ENCODE data around the gene ATE1. TPM values are rescaled to one million over a fixed set of nuclear protein-coding genes. Genes with fewer than 3 reads are reported as not detected.

ATE1 gene
- total and polyA plus RNA-seq, 2 donors (not counting 3 experiments of a cell fraction or from before 2014, with no cell fraction given): 8.7 to 27.1 TPM

- FAIRE-seq (no peak), DNase-seq (ENCODE audit: low read depth, low spot score) (no peak)
- H3K27ac ChIP-seq (ENCODE audit: insufficient read depth, low read depth, low read length): no peak overlapping the region
- peaks cover 18% of the 10 kb centered on the region for H3K4me1 ChIP-seq (ENCODE audit: control insufficient read depth, extremely low read depth, insufficient read depth, low read length)
- no peaks in the 10 kb centered on the region for H3K79me2 ChIP-seq (ENCODE audit: control insufficient read depth, insufficient read depth, low read length)
- no peaks in the 10 kb centered on the region for H3K36me3 ChIP-seq (ENCODE audit: control insufficient read depth in 2 of 2, extremely low read depth in 1 of 2, insufficient read depth in 2 of 2, low read length in 2 of 2)
- no peak overlapping the region for H3K9ac ChIP-seq (replicated peaks; ENCODE audit: extremely low read depth, insufficient read depth, low read length)
- no peak overlapping the region for H3K4me2 ChIP-seq (ENCODE audit: insufficient read depth, low read length)
- no TSS peak for BruUV-seq (replicated peaks)
- dilution Hi-C loops (cut with MboI; ENCODE audit: extremely low pct_ligation_motif_present, low sequenced_read_pairs): no loop called here
- H2AFZ ChIP-seq (ENCODE audit: low read depth, low read length): no peak overlapping the region
- H3K4me3 ChIP-seq (replicated peaks in 1 of 3; ENCODE audit: insufficient read depth in 1 of 3, low read depth in 1 of 3, low read length in 3 of 3): no peak overlapping the region
- ChIA-PET POLR2A (no interaction called here), CTCF (no interaction called here)
- no peaks in the 10 kb centered on the region for H4K20me1 ChIP-seq (replicated peaks; ENCODE audit: control insufficient read depth, extremely low read depth, insufficient read depth, low read length)
- no peaks in the 10 kb centered on the region for H3K9me1 ChIP-seq (replicated peaks; ENCODE audit: control insufficient read depth, extremely low read depth, insufficient read depth, low read length)
- H3K9me3 ChIP-seq (replicated peaks; ENCODE audit: control insufficient read depth, insufficient read depth, low read length): no peaks in the 10 kb centered on the region
- TF ChIP-seq POLR2A (IDR thresholded peaks at IDR 0.05; ENCODE audit: low read depth, low read length): no peak
- no peak for TF ChIP-seq GATA2 (IDR thresholded peaks at IDR 0.05; ENCODE audit: insufficient read depth, insufficient read length, low read depth, low read length)
- TF ChIP-seq CTCF (IDR thresholded peaks at IDR 0.05; ENCODE audit: extremely low read depth in 1 of 2, insufficient read depth in 1 of 2, low read depth in 1 of 2, low read length in 2 of 2): no peak
- TF ChIP-seq EZH2 (IDR thresholded peaks at IDR 0.05; ENCODE audit: borderline replicate concordance, low read depth, low read length, severe bottlenecking): no peak
- no peak for TF ChIP-seq MYC (IDR thresholded peaks at IDR 0.05; ENCODE audit: low read depth, low read length)
- TF ChIP-seq JUN (IDR thresholded peaks at IDR 0.05; ENCODE audit: borderline replicate concordance, insufficient read depth, insufficient read length, low read depth): no peak
- no peak for TF ChIP-seq FOS (IDR thresholded peaks at IDR 0.05; ENCODE audit: borderline replicate concordance, insufficient read depth, low read length)
- TF ChIP-seq MAX (IDR thresholded peaks at IDR 0.05; ENCODE audit: insufficient read depth, insufficient read length): no peak
- TF ChIP-seq POLR2AphosphoS5 (IDR thresholded peaks at IDR 0.05; ENCODE audit: insufficient read depth, low read depth, low read length): no peak
- intact Hi-C loops (cut with micrococcal nuclease): no loop called here
- no peaks in the 10 kb centered on the region for H3K27me3 ChIP-seq (ENCODE audit: control insufficient read depth in 2 of 2, insufficient read depth in 2 of 2, low read length in 2 of 2)
These were observed 13.7 kb upstream of the ATE1 start for GRCh38 chr10:121941532-121941931.
